Upper lobe of left lung (tissue), 4 donors: ENCODE results near the gene JAGN1.

Experiments used
- CTCF ChIP-seq, 6 experiments: fragments of 450-650 bp in 4 of 6; fragments of 200-600 bp in 2 of 6; sonication (generic) in 2 of 6; IDR thresholded peaks; one replicate each; pipeline ENCODE4 v1.5.1; 2016 to 2019; ENCODE audit warnings: antibody characterized with exemption in 6 of 6
- POLR2A ChIP-seq, 4 donors: fragments of 450-650 bp; IDR thresholded peaks; one replicate each; pipeline ENCODE4 v1.5.1; 2016 to 2017; ENCODE audit warnings: antibody characterized with exemption in 4 of 4, mild to moderate bottlenecking in 2 of 4
- POLR2AphosphoS5 ChIP-seq, 2 donors: sonication (generic); formaldehyde crosslinking; IDR thresholded peaks; one replicate each; pipeline ENCODE4 v1.5.1; 2017; ENCODE audit warnings: antibody characterized with exemption in 2 of 2

GRCh38 chr3:9901967-9902366 lies 11.6 kb downstream of the JAGN1 start:
- TF ChIP-seq POLR2AphosphoS5 (IDR thresholded peaks at IDR 0.05) (no peak), CTCF (IDR thresholded peaks at IDR 0.05) (no peak), POLR2A (IDR thresholded peaks at IDR 0.05) (no peak)
